Tibial nerve (tissue), 4 donors: ENCODE data around the gene PLCB1. TPM values are rescaled to one million over a fixed set of nuclear protein-coding genes. Genes with fewer than 3 reads are reported as not detected.

ENCODE experiments used
- DNase-seq, 2 donors: peaks; one replicate each; pipeline ENCODE4 v3.0.0-alpha.2; 2019; ENCODE audit warnings: low spot score in 2 of 2
- H3K27ac ChIP-seq, 4 donors: fragments of 200-600 bp; sonication (generic) in 3 of 4; one replicate each; pipeline ENCODE4 v1.5.1; 2017 to 2019; ENCODE audit warnings: mild to moderate bottlenecking in 1 of 4
- H3K27me3 ChIP-seq, 2 donors: fragments of 200-600 bp; sonication (generic) in 1 of 2; one replicate each; pipeline versions ENCODE4 v1.5.1 to v1.6.0; 2017 to 2019
- H3K36me3 ChIP-seq, 3 donors: fragments of 200-600 bp; sonication (generic); one replicate each; pipeline ENCODE4 v1.5.1; 2018 to 2019
- H3K4me1 ChIP-seq, 4 donors: fragments of 200-600 bp; sonication (generic) in 3 of 4; one replicate each; pipeline ENCODE4 v1.5.1; 2017 to 2019
- H3K4me3 ChIP-seq, 4 donors: fragments of 200-600 bp; sonication (generic) in 3 of 4; one replicate each; pipeline ENCODE4 v1.5.1; 2017 to 2019; ENCODE audit warnings: mild to moderate bottlenecking in 1 of 4, moderate library complexity in 1 of 4
- H3K9me3 ChIP-seq, 4 donors: fragments of 200-600 bp; sonication (generic) in 3 of 4; one replicate each; pipeline ENCODE4 v1.5.1; 2017 to 2019
- EP300 ChIP-seq, 2 donors: sonication (generic); formaldehyde crosslinking; IDR thresholded peaks; one replicate each; pipeline ENCODE4 v1.6.1; 2017; ENCODE audit warnings: antibody characterized with exemption in 2 of 2, mild to moderate bottlenecking in 1 of 2
- POLR2A ChIP-seq, 2 donors: fragments of 450-650 bp; IDR thresholded peaks; one replicate each; pipeline ENCODE4 v1.6.1; 2017; ENCODE audit warnings: antibody characterized with exemption in 2 of 2, mild to moderate bottlenecking in 2 of 2, moderate library complexity in 2 of 2
- WGBS, 2 donors: methylation state at CpG; one replicate each; pipeline ENCODE4 v1.1.5; 2018; 5-methylcytosine and 5-hydroxymethylcytosine counted together
- total RNA-seq, 4 donors: library from RNA; depleted of rRNA; stranded (reverse); fragments of >200 nt; gene quantifications; one replicate each; pipeline ENCODE4 v1.1.0, GENCODE V29; 2016
- TF ChIP-seq, protein P1 (sequence below), 5 experiments: fragments of 200-600 bp in 3 of 5; fragments of 450-650 bp in 2 of 5; sonication (generic) in 3 of 5; IDR thresholded peaks; one replicate each; pipeline ENCODE4 v1.5.1; 2016 to 2019; ENCODE audit warnings: antibody characterized with exemption in 5 of 5, mild to moderate bottlenecking in 3 of 5, moderate library complexity in 2 of 5

The PLCB1 gene
- total RNA-seq, 4 donors from 2014 or later, result 34.7 to 52.8 (median 39.2) TPM

DNA sequence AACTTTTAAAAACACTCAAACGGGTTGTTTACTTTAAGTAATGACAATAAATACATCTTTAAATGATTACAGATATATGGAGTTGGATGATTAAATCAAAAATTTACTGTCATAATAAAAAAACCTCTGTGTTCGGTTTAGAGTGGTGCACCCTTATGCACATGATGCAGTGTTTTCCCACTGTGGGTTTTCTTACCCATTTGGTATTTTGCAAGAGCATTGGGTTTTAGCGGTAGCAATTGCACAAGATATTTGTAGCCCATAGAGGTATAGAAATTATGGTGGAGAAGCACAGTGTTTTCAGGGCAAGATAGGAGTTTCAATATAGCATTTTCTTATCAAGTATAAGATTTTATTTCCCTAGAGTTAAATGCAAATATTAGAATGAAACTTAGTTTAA is 526.0 kb downstream of the PLCB1 start:
- 93 to 96% methylated on average over 3 of the region's 3 CpGs for WGBS, 2 donors

DNA sequence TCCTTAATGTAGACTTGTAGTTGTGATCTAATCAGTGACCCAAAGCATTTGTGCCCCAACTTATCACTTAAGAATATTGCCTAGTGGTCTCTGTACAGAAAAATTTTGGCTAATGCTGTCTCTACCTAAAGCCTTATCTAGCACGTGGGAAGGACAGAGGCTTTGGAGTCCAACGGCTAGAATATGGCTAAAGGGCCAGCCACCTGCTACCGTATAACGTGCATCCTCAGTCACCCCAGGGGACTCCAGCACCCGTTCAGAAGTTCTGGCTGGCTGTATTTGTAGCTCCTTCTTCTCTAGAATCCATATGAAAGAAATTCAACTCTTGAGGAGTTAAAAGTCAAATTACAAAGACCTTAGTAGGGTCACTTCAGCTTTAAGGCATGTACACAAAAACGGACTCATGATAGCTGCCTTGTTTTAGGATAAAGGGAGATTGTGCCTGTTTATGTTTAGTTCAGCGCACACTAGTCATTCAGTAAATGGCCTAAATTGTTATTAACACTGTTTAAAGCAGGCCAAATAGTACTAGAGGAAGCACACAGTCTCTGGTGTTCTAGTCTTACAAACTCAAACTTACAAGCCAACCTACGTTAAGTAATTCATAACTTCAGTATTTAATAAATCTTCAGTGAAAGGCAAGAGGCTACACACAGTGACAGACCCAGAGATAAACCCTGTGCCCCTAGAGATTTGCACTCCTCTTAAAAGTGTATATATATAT is 529.3 kb downstream of the PLCB1 start:
- Histone ChIP-seq H3K36me3 (no peaks in the 10 kb centered on the region), H3K4me1 (no peaks in the 10 kb centered on the region), H3K9me3 (no peaks in the 10 kb centered on the region), H3K27ac (no peak overlapping the region), H3K4me3 (no peak overlapping the region), H3K27me3 (no peaks in the 10 kb centered on the region)
- TF ChIP-seq POLR2A (IDR thresholded peaks at IDR 0.05), result no peak
- TF ChIP-seq, protein P1, sequence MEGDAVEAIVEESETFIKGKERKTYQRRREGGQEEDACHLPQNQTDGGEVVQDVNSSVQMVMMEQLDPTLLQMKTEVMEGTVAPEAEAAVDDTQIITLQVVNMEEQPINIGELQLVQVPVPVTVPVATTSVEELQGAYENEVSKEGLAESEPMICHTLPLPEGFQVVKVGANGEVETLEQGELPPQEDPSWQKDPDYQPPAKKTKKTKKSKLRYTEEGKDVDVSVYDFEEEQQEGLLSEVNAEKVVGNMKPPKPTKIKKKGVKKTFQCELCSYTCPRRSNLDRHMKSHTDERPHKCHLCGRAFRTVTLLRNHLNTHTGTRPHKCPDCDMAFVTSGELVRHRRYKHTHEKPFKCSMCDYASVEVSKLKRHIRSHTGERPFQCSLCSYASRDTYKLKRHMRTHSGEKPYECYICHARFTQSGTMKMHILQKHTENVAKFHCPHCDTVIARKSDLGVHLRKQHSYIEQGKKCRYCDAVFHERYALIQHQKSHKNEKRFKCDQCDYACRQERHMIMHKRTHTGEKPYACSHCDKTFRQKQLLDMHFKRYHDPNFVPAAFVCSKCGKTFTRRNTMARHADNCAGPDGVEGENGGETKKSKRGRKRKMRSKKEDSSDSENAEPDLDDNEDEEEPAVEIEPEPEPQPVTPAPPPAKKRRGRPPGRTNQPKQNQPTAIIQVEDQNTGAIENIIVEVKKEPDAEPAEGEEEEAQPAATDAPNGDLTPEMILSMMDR (IDR thresholded peaks at IDR 0.05), result no peak
- no peak for TF ChIP-seq EP300 (IDR thresholded peaks at IDR 0.05)
- WGBS, 2 donors, result 52 to 70% methylated on average over 8 of the region's 8 CpGs
- no peak for DNase-seq

More for the DNA sequence above, 526.0 kb downstream of the PLCB1 start:
- Histone ChIP-seq H3K36me3 (no peaks in the 10 kb centered on the region), H3K9me3 (no peaks in the 10 kb centered on the region), H3K4me3 (no peak overlapping the region), H3K27ac (no peak overlapping the region), H3K27me3 (no peaks in the 10 kb centered on the region), H3K4me1 (peaks cover 0 to 4% (median 0%) of the 10 kb centered on the region in 4 donors)
- DNase-seq, result no peak
- TF ChIP-seq EP300 (IDR thresholded peaks at IDR 0.05) (no peak), POLR2A (IDR thresholded peaks at IDR 0.05) (no peak)

DNA sequence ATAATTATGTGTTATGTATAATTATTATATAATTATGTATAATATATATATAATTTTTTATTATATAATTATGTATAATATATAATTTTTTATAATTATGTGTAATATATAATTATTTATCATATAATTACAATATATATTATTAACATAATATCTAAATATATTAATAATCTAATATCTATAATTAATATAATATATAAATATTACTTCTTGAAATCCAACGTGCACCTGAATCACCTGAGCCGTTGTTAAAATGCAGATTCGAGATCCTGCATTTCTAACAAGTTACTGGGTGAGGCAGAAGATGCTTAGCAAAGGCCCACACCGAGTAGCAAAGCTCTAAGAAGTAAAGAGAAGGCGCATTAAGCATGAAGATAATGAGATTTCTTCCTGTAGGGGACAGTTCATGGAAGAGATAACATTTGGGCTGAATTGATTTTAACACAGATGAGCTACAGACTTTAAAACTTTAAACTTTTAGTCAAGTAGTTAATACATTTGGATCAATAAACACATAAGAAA is 530.4 kb downstream of the PLCB1 start:
- no peaks in the 10 kb centered on the region for H3K9me3 ChIP-seq
- DNase-seq, result no peak
- no peak overlapping the region for H3K4me3 ChIP-seq
- H3K27ac ChIP-seq, result no peak overlapping the region
- no peak for TF ChIP-seq POLR2A (IDR thresholded peaks at IDR 0.05)
- TF ChIP-seq, protein P1 (IDR thresholded peaks at IDR 0.05), result no peak
- TF ChIP-seq EP300 (IDR thresholded peaks at IDR 0.05), result no peak
- WGBS, 2 donors, result 85 to 90% methylated on average over 5 of the region's 5 CpGs
- no peaks in the 10 kb centered on the region for H3K27me3 ChIP-seq
- H3K4me1 ChIP-seq, result peaks cover 0 to 7% (median 0%) of the 10 kb centered on the region in 4 donors
- H3K36me3 ChIP-seq, result no peaks in the 10 kb centered on the region

DNA sequence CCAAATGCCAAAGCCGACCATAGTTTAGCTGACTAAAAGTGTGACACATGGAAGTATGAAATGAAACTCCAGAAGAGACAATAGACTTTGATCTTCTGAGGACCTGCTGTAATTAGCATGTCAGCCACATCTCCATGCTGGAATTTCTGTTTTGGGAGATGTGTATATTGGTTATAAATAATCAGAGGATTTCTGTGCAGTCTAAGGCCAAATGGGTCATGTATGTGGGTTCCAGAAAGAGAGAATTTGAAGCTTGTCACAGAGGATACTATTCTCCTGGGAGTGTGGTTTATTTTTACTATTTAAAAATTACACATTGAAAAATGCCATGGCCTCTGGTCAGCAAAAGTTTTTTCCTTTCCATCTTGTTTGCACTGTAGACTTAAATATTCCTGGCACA is 531.4 kb downstream of the PLCB1 start:
- H3K27me3 ChIP-seq, result no peaks in the 10 kb centered on the region
- H3K9me3 ChIP-seq, result no peaks in the 10 kb centered on the region
- H3K27ac ChIP-seq, result no peak overlapping the region
- TF ChIP-seq POLR2A (IDR thresholded peaks at IDR 0.05) (no peak), EP300 (IDR thresholded peaks at IDR 0.05) (no peak)
- TF ChIP-seq, protein P1 (IDR thresholded peaks at IDR 0.05), result no peak
- no peak overlapping the region for H3K4me3 ChIP-seq
- H3K4me1 ChIP-seq, result peaks cover 0 to 15% (median 0%) of the 10 kb centered on the region in 4 donors
- no peak for DNase-seq
- WGBS, 2 donors, result 81 to 84% methylated on average over 1 of the region's 1 CpG
- H3K36me3 ChIP-seq, result no peaks in the 10 kb centered on the region

DNA sequence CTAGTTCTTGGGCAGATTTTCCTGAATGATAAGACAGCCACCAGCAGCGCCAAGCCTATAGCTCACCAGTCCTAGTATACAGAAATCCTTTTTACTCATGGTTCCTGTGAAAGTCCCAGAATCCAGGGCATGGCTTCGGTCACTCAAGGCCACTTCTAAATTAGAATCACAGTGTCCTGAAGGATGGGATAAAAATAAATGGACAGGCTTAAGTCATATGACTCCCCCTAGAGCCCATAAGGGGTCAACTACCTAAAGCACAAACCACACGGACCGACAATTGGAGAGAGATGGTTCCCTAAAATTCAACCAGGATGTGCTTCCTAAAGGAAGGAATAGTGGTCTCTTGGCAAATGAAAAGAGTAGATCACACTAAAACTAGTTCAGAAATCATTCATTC is 532.7 kb downstream of the PLCB1 start:
- WGBS, 2 donors, result 83 to 97% methylated on average over 4 of the region's 4 CpGs

DNA sequence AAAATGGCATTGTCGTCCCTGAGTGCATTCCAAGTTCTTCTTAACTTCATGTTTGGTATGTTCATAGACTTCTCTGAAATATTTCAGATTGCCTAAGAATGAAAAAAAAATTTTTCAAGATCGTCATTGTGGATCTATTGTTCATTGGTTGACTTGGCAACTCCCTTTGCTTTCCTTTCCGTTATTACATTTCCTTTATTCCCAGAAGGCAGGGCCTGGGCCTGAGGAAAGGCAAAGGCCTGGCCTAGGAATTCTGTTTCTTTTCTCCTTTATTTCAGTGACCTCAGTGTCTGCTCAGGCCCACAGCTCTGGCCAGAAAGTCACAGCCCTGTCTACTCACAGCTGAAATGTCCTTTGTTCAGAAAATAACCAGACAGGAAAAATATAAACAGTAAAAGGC is 535.2 kb downstream of the PLCB1 start:
- WGBS, 2 donors, result 29 to 34% methylated on average over 3 of the region's 3 CpGs
- Histone ChIP-seq H3K27me3 (no peaks in the 10 kb centered on the region), H3K4me3 (no peak overlapping the region), H3K27ac (peak overlapping the region in 2 of 4 donors; percentile 38 to 60), H3K36me3 (no peaks in the 10 kb centered on the region), H3K4me1 (peaks cover 0 to 19% (median 0%) of the 10 kb centered on the region in 4 donors), H3K9me3 (no peaks in the 10 kb centered on the region)
- TF ChIP-seq EP300 (IDR thresholded peaks at IDR 0.05) (peak in 1 of 2 donors; percentile 25), POLR2A (IDR thresholded peaks at IDR 0.05) (no peak)
- TF ChIP-seq, protein P1 (IDR thresholded peaks at IDR 0.05), result no peak
- peak in 1 of 2 donors; percentile 24 for DNase-seq

More for the DNA sequence above, 532.7 kb downstream of the PLCB1 start:
- H3K4me3 ChIP-seq, result no peak overlapping the region
- no peak for DNase-seq
- no peaks in the 10 kb centered on the region for H3K27me3 ChIP-seq
- no peak for TF ChIP-seq POLR2A (IDR thresholded peaks at IDR 0.05)
- no peak overlapping the region for H3K27ac ChIP-seq
- H3K36me3 ChIP-seq, result no peaks in the 10 kb centered on the region
- H3K9me3 ChIP-seq, result no peaks in the 10 kb centered on the region
- H3K4me1 ChIP-seq, result peaks cover 0 to 15% (median 0%) of the 10 kb centered on the region in 4 donors
